Measurements from ENCODE around the gene PPP1R27. TPM values are rescaled to one million over a fixed set of nuclear protein-coding genes. Genes with fewer than 3 reads are reported as not detected.

The PPP1R27 gene
- total and polyA plus RNA-seq, 9 of the 15 experiments (the other 6 are each of a cell fraction or from before 2014, with no cell fraction given): 0.29 to 6.9 (median 1.5) TPM; not detected in 2

- TF ChIP-seq RCOR1 (IDR thresholded peaks at IDR 0.05; ENCODE audit: borderline replicate concordance in 1 of 2, low read depth in 2 of 2, low read length in 2 of 2): no peak
- TF ChIP-seq POLR2G (IDR thresholded peaks at IDR 0.05; ENCODE audit: low read depth, low read length): peak; percentile 72
- TF ChIP-seq CEBPG (CRISPR knock-in tag; IDR thresholded peaks at IDR 0.05): peak; percentile 63
- TF ChIP-seq CEBPG (tag; conservative IDR thresholded peaks at IDR 0.05 in 1 of 2, IDR thresholded peaks at IDR 0.05 in 1 of 2): peak in 1 of 2 experiments; percentile 48; a peak in 2 of 4 replicates
- TF ChIP-seq ZFP30 (CRISPR knock-in tag; IDR thresholded peaks at IDR 0.05; ENCODE audit: borderline replicate concordance): no peak
- TF ChIP-seq NFE2L1 (tag; IDR thresholded peaks at IDR 0.05; ENCODE audit: borderline replicate concordance, low read depth): no peak
- peak in 1 of 2 experiments; percentile 42; a peak in 1 of 4 replicates for TF ChIP-seq HDAC1 (IDR thresholded peaks at IDR 0.05)
- no peak for TF ChIP-seq ELK3 (CRISPR knock-in tag; IDR thresholded peaks at IDR 0.05)
- no peak for TF ChIP-seq ZNF311 (CRISPR knock-in tag; IDR thresholded peaks at IDR 0.05)
- TF ChIP-seq SIN3B (IDR thresholded peaks at IDR 0.05; ENCODE audit: low read depth): no peak
- no peak for TF ChIP-seq BRD9 (IDR thresholded peaks at IDR 0.05; ENCODE audit: low read depth, partially characterized antibody)
- no peak for TF ChIP-seq LEF1 (IDR thresholded peaks at IDR 0.05)
- TF ChIP-seq GATA2 (CRISPR knock-in tag; IDR thresholded peaks at IDR 0.05): 0 out of 2 replicates have a peak, but pooled peaks have one; percentile 17
- no peak for TF ChIP-seq PHTF2 (CRISPR knock-in tag; IDR thresholded peaks at IDR 0.05)
- TF ChIP-seq CTCFL (IDR thresholded peaks at IDR 0.05; ENCODE audit: borderline replicate concordance, insufficient read depth, low read depth, low read length, poor library complexity, severe bottlenecking): no peak
- TF ChIP-seq NKRF (IDR thresholded peaks at IDR 0.05; ENCODE audit: borderline replicate concordance): peak; percentile 56; the same call in 1 of the 2 replicates
- no peak for TF ChIP-seq FIP1L1 (IDR thresholded peaks at IDR 0.05; ENCODE audit: low read depth, low read length, poor library complexity, severe bottlenecking)
- no peak for TF ChIP-seq CBX5 (IDR thresholded peaks at IDR 0.05; ENCODE audit: borderline replicate concordance, low read depth)
- no peak for TF ChIP-seq KLF13 (tag; IDR thresholded peaks at IDR 0.05; ENCODE audit: borderline replicate concordance, low read depth)
- TF ChIP-seq NCOA2 (IDR thresholded peaks at IDR 0.05; ENCODE audit: partially characterized antibody in 2 of 2): no peak
- TF ChIP-seq XRCC4 (IDR thresholded peaks at IDR 0.05; ENCODE audit: extremely low read depth, insufficient read depth, insufficient read length): no peak
- no peak for TF ChIP-seq ELF4 (CRISPR knock-in tag; IDR thresholded peaks at IDR 0.05)
These were observed 24.4 kb upstream of the PPP1R27 start (continued) for GRCh38 chr17:81858967-81859905.
